Measurements from ENCODE around the gene VAV3. TPM values are rescaled to one million over a fixed set of nuclear protein-coding genes. Genes with fewer than 3 reads are reported as not detected.

VAV3 gene
- polyA plus RNA-seq, 1 donor (not counting 4 experiments of a cell fraction or from before 2014, with no cell fraction given): 19.6 TPM

DNA sequence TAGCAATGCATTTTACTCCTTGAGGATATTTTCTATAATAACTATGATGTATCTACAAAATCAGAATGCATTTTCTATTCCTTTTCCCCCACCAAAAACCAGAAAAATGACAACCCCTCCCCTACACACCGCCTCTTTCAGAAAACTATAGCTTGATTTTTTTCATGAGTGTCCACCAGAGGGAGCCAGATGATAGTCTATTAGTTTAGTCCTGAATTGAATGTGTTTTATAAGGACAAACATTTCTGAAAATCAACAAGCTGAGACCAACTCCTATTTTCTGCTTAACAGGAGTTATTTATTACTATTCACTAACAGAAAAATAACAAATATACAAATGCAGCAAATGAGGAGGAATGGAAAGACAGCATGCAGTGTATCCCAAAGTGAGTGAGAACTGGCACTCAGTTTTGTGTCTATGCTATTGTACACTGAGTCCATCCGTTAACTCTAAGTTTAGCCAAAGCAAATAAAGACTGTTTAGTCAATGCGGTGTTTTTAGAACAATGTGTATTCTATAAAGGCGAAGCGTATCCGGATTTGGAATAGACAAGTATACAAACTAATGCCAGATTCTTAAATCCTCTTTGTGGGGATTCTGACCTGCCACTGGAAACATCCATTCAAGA is 182.6 kb downstream of the VAV3 start:
- Histone ChIP-seq H3K9me1 (ENCODE audit: control insufficient read depth, extremely low read depth, insufficient read depth, low read length) (no peaks in the 10 kb centered on the region), H3K4me3 (ENCODE audit: control insufficient read depth in 2 of 3, extremely low read depth in 1 of 3, insufficient read depth in 2 of 3, low read depth in 1 of 3, low read length in 3 of 3) (no peak overlapping the region), H3K9me3 (ENCODE audit: control insufficient read depth, low read depth, low read length) (no peaks in the 10 kb centered on the region), H3K4me2 (ENCODE audit: control insufficient read depth, extremely low read depth, insufficient read depth, low read depth, low read length) (no peak overlapping the region), H2AFZ (ENCODE audit: control insufficient read depth, low read length) (no peak overlapping the region), H3K27ac (ENCODE audit: control insufficient read depth, insufficient read depth, low read length) (no peak overlapping the region), H3K27me3 (ENCODE audit: control insufficient read depth, extremely low read depth, insufficient read depth, low read length) (no peaks in the 10 kb centered on the region), H3K36me3 (ENCODE audit: control insufficient read depth in 2 of 2, extremely low read depth in 1 of 2, insufficient read depth in 2 of 2, low read length in 2 of 2) (no peaks in the 10 kb centered on the region), H3K4me1 (ENCODE audit: control insufficient read depth, extremely low read depth, insufficient read depth, low read length) (no peaks in the 10 kb centered on the region), H3K79me2 (ENCODE audit: control insufficient read depth, insufficient read depth, low read length) (no peaks in the 10 kb centered on the region), H4K20me1 (ENCODE audit: control insufficient read depth, extremely low read depth, insufficient read depth, low read length) (no peaks in the 10 kb centered on the region), H3K9ac (ENCODE audit: control insufficient read depth, extremely low read depth, insufficient read depth, low read length) (no peak overlapping the region)
- TF ChIP-seq, protein P1, sequence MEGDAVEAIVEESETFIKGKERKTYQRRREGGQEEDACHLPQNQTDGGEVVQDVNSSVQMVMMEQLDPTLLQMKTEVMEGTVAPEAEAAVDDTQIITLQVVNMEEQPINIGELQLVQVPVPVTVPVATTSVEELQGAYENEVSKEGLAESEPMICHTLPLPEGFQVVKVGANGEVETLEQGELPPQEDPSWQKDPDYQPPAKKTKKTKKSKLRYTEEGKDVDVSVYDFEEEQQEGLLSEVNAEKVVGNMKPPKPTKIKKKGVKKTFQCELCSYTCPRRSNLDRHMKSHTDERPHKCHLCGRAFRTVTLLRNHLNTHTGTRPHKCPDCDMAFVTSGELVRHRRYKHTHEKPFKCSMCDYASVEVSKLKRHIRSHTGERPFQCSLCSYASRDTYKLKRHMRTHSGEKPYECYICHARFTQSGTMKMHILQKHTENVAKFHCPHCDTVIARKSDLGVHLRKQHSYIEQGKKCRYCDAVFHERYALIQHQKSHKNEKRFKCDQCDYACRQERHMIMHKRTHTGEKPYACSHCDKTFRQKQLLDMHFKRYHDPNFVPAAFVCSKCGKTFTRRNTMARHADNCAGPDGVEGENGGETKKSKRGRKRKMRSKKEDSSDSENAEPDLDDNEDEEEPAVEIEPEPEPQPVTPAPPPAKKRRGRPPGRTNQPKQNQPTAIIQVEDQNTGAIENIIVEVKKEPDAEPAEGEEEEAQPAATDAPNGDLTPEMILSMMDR (optimal IDR thresholded peaks at IDR 0.05 in 1 of 3, IDR thresholded peaks at IDR 0.05 in 1 of 3, conservative IDR thresholded peaks at IDR 0.05 in 1 of 3; ENCODE audit: extremely low read depth in 1 of 3, insufficient read depth in 2 of 3, low read length in 3 of 3): peak in 1 of 3 experiments; percentile 35
- no peak for TF ChIP-seq EZH2 (IDR thresholded peaks at IDR 0.05; ENCODE audit: low read length)
- no peak for DNase-seq (ENCODE audit: low read depth, low spot score)
- FAIRE-seq: no peak
- dilution Hi-C loops (cut with MboI; ENCODE audit: extremely low pct_ligation_motif_present, low sequenced_read_pairs): no loop called here

DNA sequence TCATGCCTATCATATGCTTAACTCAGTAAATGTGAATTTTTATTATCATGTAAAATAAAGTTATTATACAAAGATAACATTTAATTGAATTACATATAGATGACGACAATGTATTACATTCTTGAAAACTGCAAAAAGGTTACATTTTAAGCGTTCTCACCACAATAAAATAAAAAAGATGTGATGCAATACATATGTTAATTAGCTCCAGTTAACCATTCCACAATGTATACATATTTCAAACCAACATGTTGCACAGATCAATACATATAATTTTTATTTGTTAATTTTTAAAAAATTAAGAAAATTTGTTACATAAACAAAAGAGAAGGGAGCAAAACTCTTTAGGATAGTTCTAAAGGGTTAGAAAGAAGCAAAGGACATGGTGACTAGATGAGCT is 183.7 kb downstream of the VAV3 start:
- no peak overlapping the region for H3K4me2 ChIP-seq (ENCODE audit: control insufficient read depth, extremely low read depth, insufficient read depth, low read depth, low read length)
- H3K4me1 ChIP-seq (ENCODE audit: control insufficient read depth, extremely low read depth, insufficient read depth, low read length): no peaks in the 10 kb centered on the region
- FAIRE-seq (no peak), DNase-seq (ENCODE audit: low read depth, low spot score) (no peak)
- H3K79me2 ChIP-seq (ENCODE audit: control insufficient read depth, insufficient read depth, low read length): no peaks in the 10 kb centered on the region
- dilution Hi-C loops (cut with MboI; ENCODE audit: extremely low pct_ligation_motif_present, low sequenced_read_pairs): no loop called here
- no peaks in the 10 kb centered on the region for H3K9me1 ChIP-seq (ENCODE audit: control insufficient read depth, extremely low read depth, insufficient read depth, low read length)
- no peak overlapping the region for H3K9ac ChIP-seq (ENCODE audit: control insufficient read depth, extremely low read depth, insufficient read depth, low read length)
- no peaks in the 10 kb centered on the region for H4K20me1 ChIP-seq (ENCODE audit: control insufficient read depth, extremely low read depth, insufficient read depth, low read length)
- H3K36me3 ChIP-seq (ENCODE audit: control insufficient read depth in 2 of 2, extremely low read depth in 1 of 2, insufficient read depth in 2 of 2, low read length in 2 of 2): no peaks in the 10 kb centered on the region
- no peak overlapping the region for H3K4me3 ChIP-seq (ENCODE audit: control insufficient read depth in 2 of 3, extremely low read depth in 1 of 3, insufficient read depth in 2 of 3, low read depth in 1 of 3, low read length in 3 of 3)
- no peak overlapping the region for H2AFZ ChIP-seq (ENCODE audit: control insufficient read depth, low read length)
- H3K27ac ChIP-seq (ENCODE audit: control insufficient read depth, insufficient read depth, low read length): no peak overlapping the region
- H3K9me3 ChIP-seq (ENCODE audit: control insufficient read depth, low read depth, low read length): no peaks in the 10 kb centered on the region
- no peaks in the 10 kb centered on the region for H3K27me3 ChIP-seq (ENCODE audit: control insufficient read depth, extremely low read depth, insufficient read depth, low read length)
- TF ChIP-seq EZH2 (IDR thresholded peaks at IDR 0.05; ENCODE audit: low read length): no peak
- TF ChIP-seq, protein P1 (optimal IDR thresholded peaks at IDR 0.05 in 1 of 3, IDR thresholded peaks at IDR 0.05 in 1 of 3, conservative IDR thresholded peaks at IDR 0.05 in 1 of 3; ENCODE audit: extremely low read depth in 1 of 3, insufficient read depth in 2 of 3, low read length in 3 of 3): no peak
